ENCODE data around the gene MED31.

Gene MED31

DNA sequence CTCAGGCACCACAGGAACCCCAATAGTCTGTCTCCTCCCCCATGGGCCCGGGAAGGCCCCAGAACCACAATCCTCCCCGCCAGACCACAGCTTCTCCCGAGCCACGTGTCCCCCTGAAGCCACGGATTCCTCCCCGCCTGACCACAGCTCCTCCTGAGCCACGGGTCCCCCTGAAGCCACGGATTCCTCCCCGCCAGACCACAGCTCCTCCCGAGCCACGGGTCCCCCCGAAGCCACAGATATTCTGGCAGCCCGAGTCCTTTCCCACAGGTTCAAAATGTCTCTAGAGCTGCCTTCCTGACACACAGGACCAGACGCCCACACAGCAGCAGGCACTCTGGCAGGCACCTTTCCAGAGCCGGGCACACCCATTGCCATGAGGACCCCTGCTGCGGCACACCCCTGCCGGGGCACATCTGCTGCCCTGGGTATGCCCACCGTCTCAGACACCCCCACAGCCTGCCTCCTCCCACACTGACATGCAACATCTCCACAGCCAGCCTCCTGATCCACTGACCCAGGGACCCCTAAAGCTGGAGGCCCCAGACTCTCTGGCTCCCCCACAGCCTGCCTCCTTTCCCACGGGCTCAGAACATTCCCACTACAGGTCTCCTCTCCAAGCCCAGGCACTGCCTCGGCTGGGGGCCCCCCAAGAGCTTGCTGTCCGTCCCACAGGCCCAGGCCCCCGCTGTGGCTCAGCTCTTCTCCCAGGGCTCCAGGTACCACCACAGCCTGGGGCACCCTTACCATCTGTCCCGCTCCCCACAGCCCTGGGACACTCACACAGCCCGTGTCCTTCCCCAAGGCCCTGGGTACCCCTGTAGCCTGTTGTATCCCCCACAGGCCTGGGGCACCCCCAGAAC lies 13.1 kb downstream of the MED31 start:
- no peak for TF ChIP-seq POLR2AphosphoS5 (IDR thresholded peaks at IDR 0.05; ENCODE audit: low read depth, low read length)

- TF ChIP-seq POLR2AphosphoS5 (IDR thresholded peaks at IDR 0.05; ENCODE audit: low read depth, low read length) (no peak), REST (IDR thresholded peaks at IDR 0.05; ENCODE audit: insufficient read depth in 1 of 2, low read depth in 2 of 2, low read length in 2 of 2) (no peak), FOXP2 (optimal IDR thresholded peaks at IDR 0.05; ENCODE audit: borderline replicate concordance, extremely low read depth, extremely low read length, insufficient read depth) (no peak), SIN3A (IDR thresholded peaks at IDR 0.05; ENCODE audit: borderline replicate concordance, insufficient read depth, low read length) (no peak), TAF1 (IDR thresholded peaks at IDR 0.05; ENCODE audit: borderline replicate concordance, insufficient read depth, low read length) (no peak)
Measured at GRCh38 chr17:6637458-6637840, 14.0 kb downstream of the MED31 start.

GRCh38 chr17:6636616-6637457 lies 14.6 kb downstream of the MED31 start:
- no peak for TF ChIP-seq FOXP2 (optimal IDR thresholded peaks at IDR 0.05; ENCODE audit: borderline replicate concordance, extremely low read depth, extremely low read length, insufficient read depth)
- TF ChIP-seq POLR2AphosphoS5 (IDR thresholded peaks at IDR 0.05; ENCODE audit: low read depth, low read length), result no peak
- TF ChIP-seq SIN3A (IDR thresholded peaks at IDR 0.05; ENCODE audit: borderline replicate concordance, insufficient read depth, low read length), result no peak
- TF ChIP-seq TAF1 (IDR thresholded peaks at IDR 0.05; ENCODE audit: borderline replicate concordance, insufficient read depth, low read length), result no peak
- TF ChIP-seq REST (IDR thresholded peaks at IDR 0.05; ENCODE audit: insufficient read depth in 1 of 2, low read depth in 2 of 2, low read length in 2 of 2), result peak; percentile 31 to 81; a peak in 2 of 4 replicates

GRCh38 chr17:6636105-6636504 lies 15.3 kb downstream of the MED31 start:
- no peak for TF ChIP-seq REST (IDR thresholded peaks at IDR 0.05; ENCODE audit: insufficient read depth in 1 of 2, low read depth in 2 of 2, low read length in 2 of 2)
- TF ChIP-seq TAF1 (IDR thresholded peaks at IDR 0.05; ENCODE audit: borderline replicate concordance, insufficient read depth, low read length), result no peak
- TF ChIP-seq FOXP2 (optimal IDR thresholded peaks at IDR 0.05; ENCODE audit: borderline replicate concordance, extremely low read depth, extremely low read length, insufficient read depth), result no peak
- TF ChIP-seq SIN3A (IDR thresholded peaks at IDR 0.05; ENCODE audit: borderline replicate concordance, insufficient read depth, low read length), result no peak
- no peak for TF ChIP-seq POLR2AphosphoS5 (IDR thresholded peaks at IDR 0.05; ENCODE audit: low read depth, low read length)

DNA sequence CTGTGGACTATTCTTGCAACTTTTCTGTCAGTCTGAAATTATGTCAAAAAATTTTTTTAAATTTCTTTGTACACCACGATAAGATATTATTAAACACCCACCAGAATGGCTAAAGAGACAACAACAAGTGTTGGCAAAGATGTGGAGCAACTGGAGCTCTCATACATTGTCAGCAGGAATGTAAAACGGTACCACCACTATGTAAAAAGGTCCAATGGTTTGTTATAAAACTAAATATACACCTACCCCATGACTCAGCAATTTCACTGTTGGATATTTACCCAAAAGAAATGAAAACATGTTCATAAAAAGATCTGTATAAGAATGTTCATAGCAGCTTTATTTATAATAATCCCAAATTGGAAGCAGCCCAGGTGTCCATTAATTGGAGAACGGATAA lies 18.1 kb downstream of the MED31 start:
- TF ChIP-seq TAF1 (IDR thresholded peaks at IDR 0.05; ENCODE audit: borderline replicate concordance, insufficient read depth, low read length) (no peak), SIN3A (IDR thresholded peaks at IDR 0.05; ENCODE audit: borderline replicate concordance, insufficient read depth, low read length) (no peak), FOXP2 (optimal IDR thresholded peaks at IDR 0.05; ENCODE audit: borderline replicate concordance, extremely low read depth, extremely low read length, insufficient read depth) (no peak), REST (IDR thresholded peaks at IDR 0.05; ENCODE audit: insufficient read depth in 1 of 2, low read depth in 2 of 2, low read length in 2 of 2) (no peak), POLR2AphosphoS5 (IDR thresholded peaks at IDR 0.05; ENCODE audit: low read depth, low read length) (no peak)
